GM12801 (cell line): Measurements from ENCODE around the gene MCM5.

ENCODE experiments used
- CTCF ChIP-seq: IDR thresholded peaks from one replicate; pipeline ENCODE4 v1.5.1; 2011; ENCODE audit warnings: control low read depth; ENCODE audit not compliant: insufficient read length; ENCODE audit errors: extremely low read depth

Gene MCM5

GRCh38 chr22:35375031-35375430 is 24.9 kb upstream of the MCM5 start:
- TF ChIP-seq CTCF: no peak

GRCh38 chr22:35375526-35375925 is 24.4 kb upstream of the MCM5 start:
- TF ChIP-seq CTCF: no peak

GRCh38 chr22:35376728-35377472 is 23.0 kb upstream of the MCM5 start:
- no peak for TF ChIP-seq CTCF

GRCh38 chr22:35377735-35378134 is 22.2 kb upstream of the MCM5 start:
- TF ChIP-seq CTCF: no peak

GRCh38 chr22:35378621-35379020 is 21.3 kb upstream of the MCM5 start:
- TF ChIP-seq CTCF: no peak

GRCh38 chr22:35379146-35379993 is 20.6 kb upstream of the MCM5 start:
- TF ChIP-seq CTCF: no peak

- TF ChIP-seq CTCF: no peak
Measured at GRCh38 chr22:35380013-35380412, 19.9 kb upstream of the MCM5 start.
